HCT116 (cell line): Measurements from ENCODE around the gene MYL3. TPM values are rescaled to one million over a fixed set of nuclear protein-coding genes. Genes with fewer than 3 reads are reported as not detected.

Experiments
- ATAC-seq: fragments of 200-7000 bp; cut with Tn5 transposase; 2 replicates; pipeline ENCODE4 v1.9.1; 2020; ENCODE audit warnings: mild to moderate bottlenecking, moderate library complexity
- BruUV-seq: library from RNA; stranded (reverse); fragments of 400-500 nt; replicated peaks from 2 replicates; lab custom pipeline; 2021; lab: Mats Ljungman, UMichigan
- CTCF ChIA-PET: fragments of 300-600 bp; sonication (Branson Sonifier 250); formaldehyde crosslinking; loops from one replicate; lab custom pipeline; 2021; ENCODE audit warnings: antibody characterized with exemption; lab: Charles Lee
- POLR2A ChIA-PET: fragments of 300-600, 350-600 bp; sonication (Branson Sonifier 250); formaldehyde crosslinking; loops from one replicate; lab custom pipeline; 2021; ENCODE audit warnings: antibody characterized with exemption; lab: Charles Lee
- RAD21 ChIA-PET, 2 experiments: fragments of 300-600 bp; sonication (Branson Sonifier 250); formaldehyde crosslinking; loops; one replicate each; lab custom pipeline; 2023; ENCODE audit warnings: low total read pairs in 2 of 2; ENCODE audit not compliant: uncharacterized antibody in 2 of 2, unreplicated experiment in 2 of 2, low non-redundant PET in 1 of 2; lab: Charles Lee
- DNase-seq: peaks from one replicate; pipeline ENCODE4 v3.0.0-alpha.2; 2010; ENCODE audit warnings: low read depth, low spot score
- H2AFZ ChIP-seq: fragments of 200-600 bp; shearing (Covaris generic), sonication (generic); 2 replicates; pipeline ENCODE4 v1.6.1; 2017; ENCODE audit warnings: low read depth, mixed run types, mixed read lengths, antibody characterized with exemption, low read length; ENCODE audit not compliant: poor library complexity, severe bottlenecking
- H3K27ac ChIP-seq: 2 replicates; pipeline ENCODE4 v1.5.1; 2012; ENCODE audit warnings: low read depth, low read length
- H3K27me3 ChIP-seq: fragments of 200-600 bp; sonication (generic); 2 replicates; pipeline ENCODE4 v1.6.1; 2016; ENCODE audit warnings: mixed run types, low read length, mixed read lengths; ENCODE audit not compliant: insufficient read depth
- H3K36me3 ChIP-seq, 2 experiments: fragments of 200-500 bp in 1 of 2; fragments of 200-600 bp in 1 of 2; sonication (Bioruptor generic) in 1 of 2; sonication (generic) in 1 of 2; 2 replicates each; pipeline versions ENCODE4 v1.5.1 to v1.6.1; 2014 to 2016; ENCODE audit warnings: low read length in 2 of 2, inconsistent platforms in 1 of 2, mixed read lengths in 1 of 2, mixed run types in 1 of 2; ENCODE audit not compliant: insufficient read depth in 2 of 2, control insufficient read depth in 1 of 2
- H3K4me1 ChIP-seq, 2 experiments: fragments of 200-600 bp in 1 of 2; sonication (generic) in 1 of 2; 2 replicates each; pipeline versions ENCODE4 v1.5.1 to v1.6.1; 2012 to 2017; ENCODE audit warnings: low read length in 2 of 2, inconsistent platforms in 1 of 2, mild to moderate bottlenecking in 1 of 2, mixed read lengths in 1 of 2, mixed run types in 1 of 2, moderate library complexity in 1 of 2; ENCODE audit not compliant: insufficient read depth in 2 of 2, control insufficient read depth in 1 of 2
- H3K4me2 ChIP-seq: fragments of 200-600 bp; sonication (generic); 2 replicates; pipeline ENCODE4 v1.6.1; 2017; ENCODE audit warnings: mixed run types, low read length, mixed read lengths
- H3K4me3 ChIP-seq, 2 experiments: fragments of 200-600 bp in 1 of 2; sonication (generic) in 1 of 2; replicated peaks in 1 of 2; 2 replicates each; pipeline ENCODE4 v1.5.1; 2011 to 2016; ENCODE audit warnings: low read length in 2 of 2, control low read depth in 1 of 2, low read depth in 1 of 2, mild to moderate bottlenecking in 1 of 2, mixed read lengths in 1 of 2, mixed run types in 1 of 2
- H3K79me2 ChIP-seq: fragments of 200-600 bp; sonication (generic); 2 replicates; pipeline ENCODE4 v1.6.1; 2017; ENCODE audit warnings: mild to moderate bottlenecking, mixed run types, low read length, moderate library complexity, mixed read lengths; ENCODE audit not compliant: insufficient read depth
- H3K9ac ChIP-seq: fragments of 200-600 bp; sonication (generic); 2 replicates; pipeline ENCODE4 v1.6.1; 2016; ENCODE audit warnings: low read length, mixed read lengths
- H3K9me2 ChIP-seq: fragments of 200-600 bp; sonication (generic), shearing (Covaris generic); 2 replicates; pipeline ENCODE4 v1.6.1; 2017; ENCODE audit warnings: mixed run types, mild to moderate bottlenecking, moderate library complexity; ENCODE audit not compliant: insufficient read depth
- H3K9me3 ChIP-seq, 2 experiments: fragments of 200-500 bp in 1 of 2; fragments of 200-600 bp in 1 of 2; sonication (Bioruptor generic) in 1 of 2; sonication (generic) in 1 of 2; 2 replicates each; pipeline ENCODE4 v1.6.1; 2014 to 2017; ENCODE audit warnings: low read length in 2 of 2, mixed read lengths in 2 of 2, inconsistent platforms in 1 of 2, low read depth in 1 of 2, mild to moderate bottlenecking in 1 of 2, mixed run types in 1 of 2, moderate library complexity in 1 of 2; ENCODE audit not compliant: control insufficient read depth in 1 of 2, insufficient read depth in 1 of 2
- H4K20me1 ChIP-seq: fragments of 200-600 bp; sonication (generic), shearing (Covaris generic); 2 replicates; pipeline ENCODE4 v1.6.1; 2017; ENCODE audit warnings: mixed run types, mild to moderate bottlenecking, moderate library complexity; ENCODE audit not compliant: insufficient read depth
- CBX3 ChIP-seq: IDR thresholded peaks from 2 replicates; pipeline ENCODE4 v1.6.1; 2012; ENCODE audit warnings: low read depth
- CEBPB ChIP-seq: IDR thresholded peaks from 2 replicates; pipeline ENCODE4 v1.6.1; 2012; ENCODE audit warnings: low read depth
- EGR1 ChIP-seq: IDR thresholded peaks from 2 replicates; pipeline ENCODE4 v1.6.1; 2012; ENCODE audit warnings: low read depth
- ELF1 ChIP-seq: IDR thresholded peaks from 2 replicates; pipeline ENCODE4 v1.6.1; 2012; ENCODE audit warnings: low read depth, borderline replicate concordance
- POLR2A ChIP-seq: IDR thresholded peaks from 2 replicates; pipeline ENCODE4 v1.7.0; 2011; ENCODE audit warnings: borderline replicate concordance; ENCODE audit not compliant: insufficient read depth, insufficient read length; ENCODE audit errors: extremely low read depth
- ZNF274 ChIP-seq: fragments of 200-500 bp; sonication (Bioruptor generic); IDR thresholded peaks from 2 replicates; pipeline ENCODE4 v1.6.1; 2014; ENCODE audit warnings: mild to moderate bottlenecking, low read depth, low read length, inconsistent platforms
- intact Hi-C: fragments of 100-400 bp; cut with micrococcal nuclease; formaldehyde crosslinking; loops from 2 replicates; pipeline ENCODE4 v1.10.0; 2022
- total RNA-seq: library from RNA; stranded (reverse); gene quantifications from one replicate; pipeline ENCODE4 v1.2.1, GENCODE V29; 2021; ENCODE audit not compliant: unreplicated experiment
- TF ChIP-seq, protein P1 (sequence below): IDR thresholded peaks from 2 replicates; pipeline ENCODE4 v1.6.1; 2012; ENCODE audit warnings: low read depth

The MYL3 gene
- total RNA-seq, 1 experiment from 2014 or later = not detected

DNA sequence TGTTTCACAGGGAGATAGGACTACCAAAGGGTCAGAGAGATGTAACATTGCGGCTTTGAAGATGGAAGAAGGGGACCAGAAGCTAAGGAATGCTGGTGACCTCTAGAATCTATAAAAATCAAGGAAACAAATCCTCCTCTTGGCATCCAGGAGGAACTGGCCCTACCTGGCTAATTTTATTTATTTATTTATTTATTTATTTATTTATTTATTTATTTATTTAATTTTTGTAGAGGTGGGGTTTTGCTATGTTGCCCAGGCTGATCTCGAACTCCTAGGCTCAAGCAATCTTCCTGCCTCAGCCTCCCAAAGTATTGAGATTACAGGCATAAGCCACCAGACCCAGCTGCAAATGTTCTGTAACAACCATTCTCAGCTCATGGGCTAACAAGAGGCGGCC lies 19.7 kb downstream of the MYL3 start:
- TF ChIP-seq ZNF274 (no peak), ELF1 (no peak), POLR2A (no peak), EGR1 (no peak), CBX3 (no peak)
- TF ChIP-seq, protein P1, sequence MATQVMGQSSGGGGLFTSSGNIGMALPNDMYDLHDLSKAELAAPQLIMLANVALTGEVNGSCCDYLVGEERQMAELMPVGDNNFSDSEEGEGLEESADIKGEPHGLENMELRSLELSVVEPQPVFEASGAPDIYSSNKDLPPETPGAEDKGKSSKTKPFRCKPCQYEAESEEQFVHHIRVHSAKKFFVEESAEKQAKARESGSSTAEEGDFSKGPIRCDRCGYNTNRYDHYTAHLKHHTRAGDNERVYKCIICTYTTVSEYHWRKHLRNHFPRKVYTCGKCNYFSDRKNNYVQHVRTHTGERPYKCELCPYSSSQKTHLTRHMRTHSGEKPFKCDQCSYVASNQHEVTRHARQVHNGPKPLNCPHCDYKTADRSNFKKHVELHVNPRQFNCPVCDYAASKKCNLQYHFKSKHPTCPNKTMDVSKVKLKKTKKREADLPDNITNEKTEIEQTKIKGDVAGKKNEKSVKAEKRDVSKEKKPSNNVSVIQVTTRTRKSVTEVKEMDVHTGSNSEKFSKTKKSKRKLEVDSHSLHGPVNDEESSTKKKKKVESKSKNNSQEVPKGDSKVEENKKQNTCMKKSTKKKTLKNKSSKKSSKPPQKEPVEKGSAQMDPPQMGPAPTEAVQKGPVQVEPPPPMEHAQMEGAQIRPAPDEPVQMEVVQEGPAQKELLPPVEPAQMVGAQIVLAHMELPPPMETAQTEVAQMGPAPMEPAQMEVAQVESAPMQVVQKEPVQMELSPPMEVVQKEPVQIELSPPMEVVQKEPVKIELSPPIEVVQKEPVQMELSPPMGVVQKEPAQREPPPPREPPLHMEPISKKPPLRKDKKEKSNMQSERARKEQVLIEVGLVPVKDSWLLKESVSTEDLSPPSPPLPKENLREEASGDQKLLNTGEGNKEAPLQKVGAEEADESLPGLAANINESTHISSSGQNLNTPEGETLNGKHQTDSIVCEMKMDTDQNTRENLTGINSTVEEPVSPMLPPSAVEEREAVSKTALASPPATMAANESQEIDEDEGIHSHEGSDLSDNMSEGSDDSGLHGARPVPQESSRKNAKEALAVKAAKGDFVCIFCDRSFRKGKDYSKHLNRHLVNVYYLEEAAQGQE = no peak
- ATAC-seq (no peak), DNase-seq (no peak)
- ChIA-PET CTCF (no interaction called here), POLR2A (no interaction called here), RAD21 (no interaction called here)
- Histone ChIP-seq H3K4me1 (no peaks in the 10 kb centered on the region), H2AFZ (no peak overlapping the region), H3K9me2 (no peaks in the 10 kb centered on the region), H3K36me3 (no peaks in the 10 kb centered on the region), H3K79me2 (no peaks in the 10 kb centered on the region), H3K27ac (no peak overlapping the region), H3K4me3 (no peak overlapping the region), H3K9me3 (peaks cover 14 to 18% of the 10 kb centered on the region in 2 experiments; a peak in 3 of 4 replicates), H3K9ac (no peak overlapping the region), H3K27me3 (no peaks in the 10 kb centered on the region), H4K20me1 (no peaks in the 10 kb centered on the region), H3K4me2 (no peak overlapping the region)
- no TSS peak for BruUV-seq
- intact Hi-C loops = no loop called here

DNA sequence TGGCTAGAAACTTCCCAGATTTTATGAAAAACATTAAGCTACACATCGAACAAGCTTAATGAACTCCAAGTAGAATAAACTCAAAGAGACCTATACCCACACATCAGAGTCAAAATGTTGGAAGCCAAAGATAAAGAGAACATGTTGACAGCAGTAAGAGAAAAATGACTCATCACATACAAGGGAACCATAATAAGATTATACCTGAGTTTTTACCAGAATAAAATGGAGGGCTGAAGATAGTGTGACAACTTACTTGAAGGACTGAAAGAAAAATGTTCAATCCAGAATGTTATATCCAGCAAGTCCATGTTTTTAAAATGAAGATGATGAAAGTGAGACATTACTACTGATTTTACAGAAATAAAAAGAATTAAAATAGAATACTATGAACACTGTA lies 22.8 kb downstream of the MYL3 start:
- H3K79me2 ChIP-seq = no peaks in the 10 kb centered on the region
- no peaks in the 10 kb centered on the region for H3K27me3 ChIP-seq
- ATAC-seq = no peak
- H3K9ac ChIP-seq = no peak overlapping the region
- intact Hi-C loops = no loop called here
- peaks cover 21 to 26% of the 10 kb centered on the region in 2 experiments; a peak in 3 of 4 replicates for H3K9me3 ChIP-seq
- no peaks in the 10 kb centered on the region for H3K9me2 ChIP-seq
- ChIA-PET POLR2A (no interaction called here), CTCF (no interaction called here), RAD21 (no interaction called here)
- H2AFZ ChIP-seq = no peak overlapping the region
- TF ChIP-seq CEBPB (no peak), CBX3 (peak; percentile 84; the same call in 1 of the 2 replicates)
- DNase-seq = no peak
- H3K27ac ChIP-seq = no peak overlapping the region
- H3K4me3 ChIP-seq = no peak overlapping the region
- no peaks in the 10 kb centered on the region for H4K20me1 ChIP-seq
- H3K4me2 ChIP-seq = no peak overlapping the region
- BruUV-seq = no TSS peak
- no peaks in the 10 kb centered on the region for H3K36me3 ChIP-seq
- H3K4me1 ChIP-seq = no peaks in the 10 kb centered on the region
